Measurements from ENCODE around the gene ZNF503. TPM values are rescaled to one million over a fixed set of nuclear protein-coding genes. Genes with fewer than 3 reads are reported as not detected.

ZNF503 gene
- total and polyA plus RNA-seq, 4 donors: 6.4 to 32.2 (median 20.6) TPM

DNA sequence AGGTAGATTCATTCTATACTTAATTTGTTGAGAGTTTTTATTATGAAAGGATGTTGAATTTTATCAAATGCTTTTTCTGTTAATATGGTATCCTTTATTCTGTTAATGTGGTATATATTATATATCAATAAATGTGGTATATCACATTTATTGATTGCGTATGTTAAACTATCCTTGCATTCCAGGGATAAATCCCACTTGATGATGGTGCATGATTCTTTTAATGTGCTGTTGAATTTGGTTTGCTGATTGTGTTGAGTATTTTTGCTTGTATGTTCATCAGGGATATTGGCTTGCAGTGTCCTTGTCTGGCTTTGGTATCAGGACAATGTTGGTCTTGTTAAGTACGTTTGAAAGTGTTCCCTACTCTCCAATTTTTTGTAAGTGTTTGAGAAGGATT lies 41.8 kb upstream of the ZNF503 start:
- no peaks in the 10 kb centered on the region for H3K4me1 ChIP-seq (ENCODE audit: control insufficient read depth, insufficient read depth, low read length)
- no CpG with 5 or more reads among the region's 2 CpGs for WGBS (ENCODE audit: insufficient coverage)
- H3K9me3 ChIP-seq (ENCODE audit: control insufficient read depth, insufficient read depth, low read length): peaks cover 7% of the 10 kb centered on the region
- H3K27ac ChIP-seq (ENCODE audit: low read depth, low read length): no peak overlapping the region
- no peaks in the 10 kb centered on the region for H3K36me3 ChIP-seq (ENCODE audit: control insufficient read depth, insufficient read depth, low read length)
- no peaks in the 10 kb centered on the region for H3K27me3 ChIP-seq (ENCODE audit: control insufficient read depth, insufficient read depth, low read length)
- no peak for DNase-seq (ENCODE audit: low read depth in 4 of 6, low spot score in 6 of 6)
- H3K4me3 ChIP-seq (ENCODE audit: low read depth, low read length): no peak overlapping the region

DNA sequence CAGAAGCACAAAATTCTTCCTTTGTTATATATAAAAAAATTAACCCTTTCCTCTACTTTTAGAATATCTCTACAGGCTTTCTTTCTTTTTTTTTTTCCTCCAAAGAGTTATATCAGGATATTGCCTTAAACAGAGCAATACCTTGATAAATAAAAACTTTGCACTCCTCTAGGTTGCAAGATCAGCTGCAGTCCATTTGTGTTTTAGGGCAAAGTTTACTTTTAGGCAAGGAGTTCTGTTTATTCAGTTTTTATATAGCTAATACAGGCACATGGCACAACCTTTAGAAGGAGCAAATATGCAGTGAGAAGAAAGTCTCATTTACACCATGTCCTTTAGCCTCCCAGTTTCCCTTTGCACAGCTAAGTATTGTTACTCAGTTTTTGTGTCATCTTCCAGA lies 40.1 kb upstream of the ZNF503 start:
- DNase-seq (ENCODE audit: low read depth in 4 of 6, low spot score in 6 of 6): no peak
- no peaks in the 10 kb centered on the region for H3K36me3 ChIP-seq (ENCODE audit: control insufficient read depth, insufficient read depth, low read length)
- H3K27ac ChIP-seq (ENCODE audit: low read depth, low read length): no peak overlapping the region
- H3K9me3 ChIP-seq (ENCODE audit: control insufficient read depth, insufficient read depth, low read length): peaks cover 7% of the 10 kb centered on the region
- no peaks in the 10 kb centered on the region for H3K27me3 ChIP-seq (ENCODE audit: control insufficient read depth, insufficient read depth, low read length)
- no peaks in the 10 kb centered on the region for H3K4me1 ChIP-seq (ENCODE audit: control insufficient read depth, insufficient read depth, low read length)
- H3K4me3 ChIP-seq (ENCODE audit: low read depth, low read length): no peak overlapping the region

DNA sequence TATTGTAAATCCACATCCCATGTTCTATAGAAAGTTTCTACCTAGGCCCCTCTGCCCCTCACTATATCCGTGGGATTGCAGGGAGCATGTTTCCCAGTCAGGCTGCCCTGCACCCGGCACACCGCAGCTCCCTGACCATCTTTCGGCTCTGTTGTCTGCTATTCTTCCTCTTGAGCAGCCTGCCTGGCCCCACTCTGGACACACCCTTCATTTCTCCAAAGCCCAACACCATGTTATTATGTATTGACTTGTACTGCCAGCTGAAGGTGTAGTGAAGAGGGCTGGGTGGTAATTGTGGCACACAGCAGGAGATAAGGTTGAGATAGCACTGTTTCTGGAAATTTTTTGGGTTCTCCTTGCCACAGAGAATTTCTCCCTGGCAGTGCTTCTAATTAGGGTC lies 39.6 kb upstream of the ZNF503 start:
- DNase-seq (ENCODE audit: low read depth in 4 of 6, low spot score in 6 of 6): no peak
- no peaks in the 10 kb centered on the region for H3K36me3 ChIP-seq (ENCODE audit: control insufficient read depth, insufficient read depth, low read length)
- H3K4me1 ChIP-seq (ENCODE audit: control insufficient read depth, insufficient read depth, low read length): no peaks in the 10 kb centered on the region
- WGBS (ENCODE audit: insufficient coverage): 83% methylated on average over 3 of the region's 4 CpGs
- no peaks in the 10 kb centered on the region for H3K27me3 ChIP-seq (ENCODE audit: control insufficient read depth, insufficient read depth, low read length)
- H3K4me3 ChIP-seq (ENCODE audit: low read depth, low read length): no peak overlapping the region
- no peak overlapping the region for H3K27ac ChIP-seq (ENCODE audit: low read depth, low read length)
- peaks cover 7% of the 10 kb centered on the region for H3K9me3 ChIP-seq (ENCODE audit: control insufficient read depth, insufficient read depth, low read length)

DNA sequence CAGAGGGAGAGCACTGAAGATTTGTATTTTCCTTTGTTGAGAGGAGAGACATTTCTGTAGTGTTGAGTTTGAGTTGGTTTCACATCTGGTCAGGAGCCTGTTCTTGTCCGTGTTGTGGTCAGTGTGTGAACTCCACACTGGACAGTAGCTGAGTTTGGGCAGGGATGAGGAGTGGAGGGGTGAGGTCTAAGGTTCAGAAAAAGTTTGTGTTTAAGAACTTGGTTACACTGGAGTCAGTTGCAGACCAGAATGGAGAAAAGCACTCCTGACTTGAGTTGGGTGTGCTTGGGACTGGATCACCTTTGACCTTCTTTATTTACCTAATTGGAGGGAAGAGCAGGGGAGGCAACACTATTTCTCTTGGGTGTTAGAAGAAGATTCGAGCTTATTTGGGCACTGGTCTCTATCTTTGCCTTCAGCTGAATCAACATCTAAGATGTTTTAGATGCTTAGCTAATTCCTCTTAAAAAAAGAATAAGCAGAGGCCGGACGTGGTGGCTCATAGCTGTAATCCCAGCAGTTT lies 38.8 kb upstream of the ZNF503 start:
- H3K4me1 ChIP-seq (ENCODE audit: control insufficient read depth, insufficient read depth, low read length): no peaks in the 10 kb centered on the region
- H3K27ac ChIP-seq (ENCODE audit: low read depth, low read length): no peak overlapping the region
- H3K36me3 ChIP-seq (ENCODE audit: control insufficient read depth, insufficient read depth, low read length): no peaks in the 10 kb centered on the region
- WGBS (ENCODE audit: insufficient coverage): 90% methylated on average over 1 of the region's 4 CpGs
- H3K9me3 ChIP-seq (ENCODE audit: control insufficient read depth, insufficient read depth, low read length): peaks cover 7% of the 10 kb centered on the region
- no peak for DNase-seq (ENCODE audit: low read depth in 4 of 6, low spot score in 6 of 6)
- no peaks in the 10 kb centered on the region for H3K27me3 ChIP-seq (ENCODE audit: control insufficient read depth, insufficient read depth, low read length)
- H3K4me3 ChIP-seq (ENCODE audit: low read depth, low read length): no peak overlapping the region

DNA sequence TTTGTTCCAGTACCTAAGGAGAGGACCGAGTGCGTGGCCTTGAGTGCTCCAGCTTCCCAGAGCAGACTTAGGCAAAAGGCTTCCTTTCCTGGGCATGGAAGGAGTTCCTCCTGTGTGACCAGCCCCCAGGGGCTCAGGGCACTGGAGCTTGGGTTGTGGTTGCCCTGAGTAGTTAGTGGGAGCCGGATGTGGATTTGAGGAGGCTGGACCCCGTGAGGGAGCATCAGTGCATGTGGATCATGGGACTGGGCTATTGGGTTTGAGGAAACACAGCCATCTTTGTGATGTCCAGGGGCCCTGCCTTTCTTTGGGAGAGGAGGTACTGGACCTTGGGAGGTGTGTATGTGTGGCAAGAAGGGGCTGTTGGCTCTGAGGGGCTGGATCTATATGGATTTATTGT lies 38.2 kb upstream of the ZNF503 start:
- H3K36me3 ChIP-seq (ENCODE audit: control insufficient read depth, insufficient read depth, low read length): no peaks in the 10 kb centered on the region
- 86% methylated on average over 4 of the region's 4 CpGs for WGBS (ENCODE audit: insufficient coverage)

DNA sequence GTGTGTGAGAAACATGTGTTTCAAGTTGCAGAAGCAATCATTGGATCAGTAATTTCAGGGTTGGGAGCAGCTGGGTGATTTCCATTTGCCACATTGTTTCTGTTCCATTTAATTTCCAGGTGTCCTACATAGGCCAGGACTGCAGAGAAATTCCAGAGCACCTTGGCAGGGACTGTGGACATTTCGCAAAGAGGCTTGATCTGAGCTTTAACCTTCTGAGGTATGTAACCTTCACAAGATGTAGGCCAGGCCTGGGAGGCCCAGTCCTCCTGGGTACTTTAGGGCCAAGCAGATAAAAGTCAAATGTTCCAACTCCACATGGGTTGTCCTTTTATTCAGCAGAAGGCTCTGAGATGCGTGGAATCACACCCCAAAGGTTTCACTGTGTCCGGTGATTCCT lies 36.7 kb upstream of the ZNF503 start:
- Histone ChIP-seq H3K9me3 (ENCODE audit: control insufficient read depth, insufficient read depth, low read length) (peaks cover 3% of the 10 kb centered on the region), H3K27ac (ENCODE audit: low read depth, low read length) (no peak overlapping the region), H3K36me3 (ENCODE audit: control insufficient read depth, insufficient read depth, low read length) (no peaks in the 10 kb centered on the region), H3K4me3 (ENCODE audit: low read depth, low read length) (no peak overlapping the region), H3K27me3 (ENCODE audit: control insufficient read depth, insufficient read depth, low read length) (peaks cover 2% of the 10 kb centered on the region), H3K4me1 (ENCODE audit: control insufficient read depth, insufficient read depth, low read length) (no peaks in the 10 kb centered on the region)
- 82% methylated on average over 3 of the region's 3 CpGs for WGBS (ENCODE audit: insufficient coverage)
- DNase-seq (ENCODE audit: low read depth in 4 of 6, low spot score in 6 of 6): no peak

More for the DNA sequence above, 38.2 kb upstream of the ZNF503 start:
- DNase-seq (ENCODE audit: low read depth in 4 of 6, low spot score in 6 of 6): no peak
- no peak overlapping the region for H3K27ac ChIP-seq (ENCODE audit: low read depth, low read length)
- H3K4me3 ChIP-seq (ENCODE audit: low read depth, low read length): no peak overlapping the region
- H3K4me1 ChIP-seq (ENCODE audit: control insufficient read depth, insufficient read depth, low read length): no peaks in the 10 kb centered on the region
- peaks cover 4% of the 10 kb centered on the region for H3K9me3 ChIP-seq (ENCODE audit: control insufficient read depth, insufficient read depth, low read length)
- no peaks in the 10 kb centered on the region for H3K27me3 ChIP-seq (ENCODE audit: control insufficient read depth, insufficient read depth, low read length)

DNA sequence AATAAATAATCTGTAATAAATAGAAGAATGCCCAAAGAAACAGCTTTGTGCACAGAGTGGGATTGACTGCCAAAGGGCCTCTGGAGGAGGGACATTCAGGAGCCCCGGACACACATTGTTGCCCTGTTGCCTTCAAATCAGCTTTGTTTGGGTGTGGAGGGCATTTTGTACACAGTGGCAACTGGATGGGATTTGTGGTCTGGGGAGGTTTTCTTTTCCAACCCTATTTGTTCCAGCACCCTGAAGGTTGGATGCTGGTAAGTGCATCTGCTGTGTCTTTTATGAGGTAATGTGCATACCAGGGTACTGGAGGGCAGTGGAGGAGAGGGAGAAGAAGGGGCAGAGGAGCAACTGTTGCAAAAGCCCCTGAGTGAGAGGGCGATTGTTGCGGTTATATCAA lies 36.1 kb upstream of the ZNF503 start:
- H3K27me3 ChIP-seq (ENCODE audit: control insufficient read depth, insufficient read depth, low read length): peaks cover 7% of the 10 kb centered on the region
- no peaks in the 10 kb centered on the region for H3K4me1 ChIP-seq (ENCODE audit: control insufficient read depth, insufficient read depth, low read length)
- DNase-seq (ENCODE audit: low read depth in 4 of 6, low spot score in 6 of 6): no peak
- no peak overlapping the region for H3K27ac ChIP-seq (ENCODE audit: low read depth, low read length)
- WGBS (ENCODE audit: insufficient coverage): 84% methylated on average over 3 of the region's 3 CpGs
- H3K9me3 ChIP-seq (ENCODE audit: control insufficient read depth, insufficient read depth, low read length): no peaks in the 10 kb centered on the region
- H3K4me3 ChIP-seq (ENCODE audit: low read depth, low read length): no peak overlapping the region
- no peaks in the 10 kb centered on the region for H3K36me3 ChIP-seq (ENCODE audit: control insufficient read depth, insufficient read depth, low read length)

DNA sequence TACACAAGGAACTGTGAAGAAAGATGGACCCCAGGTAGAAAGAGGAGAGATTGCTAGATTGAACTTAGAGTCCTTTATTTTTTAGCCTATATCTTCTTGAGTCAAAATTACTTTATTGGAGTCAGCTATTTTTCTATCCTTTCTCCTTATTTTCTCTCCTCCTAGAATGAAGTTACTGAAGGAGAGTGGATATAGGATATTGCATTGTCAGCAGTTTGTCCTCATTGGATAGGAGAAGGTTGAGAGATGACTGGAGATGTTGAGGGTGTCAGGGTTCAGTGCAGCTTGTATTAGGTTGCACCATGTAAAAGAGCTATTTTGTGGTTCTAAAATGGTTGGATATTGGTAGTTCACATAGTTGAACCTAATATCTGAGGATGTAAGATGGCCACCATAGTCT lies 35.3 kb upstream of the ZNF503 start:
- no peaks in the 10 kb centered on the region for H3K9me3 ChIP-seq (ENCODE audit: control insufficient read depth, insufficient read depth, low read length)
- peaks cover 11% of the 10 kb centered on the region for H3K27me3 ChIP-seq (ENCODE audit: control insufficient read depth, insufficient read depth, low read length)
- H3K36me3 ChIP-seq (ENCODE audit: control insufficient read depth, insufficient read depth, low read length): no peaks in the 10 kb centered on the region
- H3K4me1 ChIP-seq (ENCODE audit: control insufficient read depth, insufficient read depth, low read length): peaks cover 3% of the 10 kb centered on the region
- DNase-seq (ENCODE audit: low read depth in 4 of 6, low spot score in 6 of 6): no peak
- no peak overlapping the region for H3K27ac ChIP-seq (ENCODE audit: low read depth, low read length)
- H3K4me3 ChIP-seq (ENCODE audit: low read depth, low read length): no peak overlapping the region

DNA sequence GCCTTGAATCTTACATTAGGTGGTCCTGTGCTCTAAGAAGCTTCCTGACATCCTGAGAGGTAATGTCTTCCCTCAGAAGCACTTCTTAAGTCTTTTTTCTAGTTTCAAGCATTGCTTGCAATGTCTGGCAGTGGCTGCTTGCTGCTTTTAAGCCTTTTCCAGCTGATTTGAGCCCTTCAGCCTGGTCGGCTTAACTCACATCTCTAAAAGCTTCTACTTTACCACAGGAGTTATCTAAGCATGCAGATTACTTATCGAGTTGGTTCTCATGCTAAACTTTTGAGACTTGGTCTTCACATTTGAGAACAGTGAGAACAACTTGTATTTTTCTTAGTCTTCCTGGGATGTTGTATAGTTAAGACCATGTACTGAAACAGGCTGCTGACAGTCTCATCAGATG lies 33.7 kb upstream of the ZNF503 start:
- no peak overlapping the region for H3K27ac ChIP-seq (ENCODE audit: low read depth, low read length)
- no peaks in the 10 kb centered on the region for H3K9me3 ChIP-seq (ENCODE audit: control insufficient read depth, insufficient read depth, low read length)
- H3K27me3 ChIP-seq (ENCODE audit: control insufficient read depth, insufficient read depth, low read length): peaks cover 21% of the 10 kb centered on the region
- H3K4me3 ChIP-seq (ENCODE audit: low read depth, low read length): no peak overlapping the region
- H3K4me1 ChIP-seq (ENCODE audit: control insufficient read depth, insufficient read depth, low read length): peaks cover 13% of the 10 kb centered on the region
- DNase-seq (ENCODE audit: low read depth in 4 of 6, low spot score in 6 of 6): no peak
- 0% methylated on average over 1 of the region's 2 CpGs for WGBS (ENCODE audit: insufficient coverage)
- no peaks in the 10 kb centered on the region for H3K36me3 ChIP-seq (ENCODE audit: control insufficient read depth, insufficient read depth, low read length)

DNA sequence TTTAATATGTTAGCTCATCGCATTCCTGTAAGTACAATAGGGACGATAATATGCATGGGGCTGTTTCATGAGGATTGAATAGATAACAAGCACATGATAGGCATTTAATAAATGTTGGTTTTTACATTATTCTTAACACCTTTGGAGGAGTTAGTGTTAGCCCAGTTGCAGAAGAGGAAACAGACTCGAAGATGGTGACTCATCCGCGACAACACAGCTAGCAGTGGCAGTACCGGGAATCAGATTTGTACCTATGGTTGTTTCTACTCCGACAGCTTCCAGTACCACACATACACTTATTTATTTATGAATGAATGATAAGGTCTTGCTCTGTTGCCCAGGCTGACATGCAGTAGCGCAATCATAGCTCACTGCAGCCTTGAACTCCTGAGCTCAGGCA lies 32.7 kb upstream of the ZNF503 start:
- no peak for DNase-seq (ENCODE audit: low read depth in 4 of 6, low spot score in 6 of 6)
- Histone ChIP-seq H3K9me3 (ENCODE audit: control insufficient read depth, insufficient read depth, low read length) (no peaks in the 10 kb centered on the region), H3K4me3 (ENCODE audit: low read depth, low read length) (no peak overlapping the region), H3K4me1 (ENCODE audit: control insufficient read depth, insufficient read depth, low read length) (peaks cover 18% of the 10 kb centered on the region), H3K27ac (ENCODE audit: low read depth, low read length) (no peak overlapping the region), H3K36me3 (ENCODE audit: control insufficient read depth, insufficient read depth, low read length) (no peaks in the 10 kb centered on the region), H3K27me3 (ENCODE audit: control insufficient read depth, insufficient read depth, low read length) (peaks cover 24% of the 10 kb centered on the region)
- WGBS (ENCODE audit: insufficient coverage): 95% methylated on average over 3 of the region's 8 CpGs
